NK-92 (cell line): ENCODE results near the gene SOHLH2.

ENCODE experiments used
- DNase-seq: peaks from one replicate; lab custom pipeline; 2025; ENCODE audit not compliant: unreplicated experiment; lab: John Stamatoyannopoulos, UW

The SOHLH2 gene

GRCh38 chr13:36214163-36214921 lies at the start of gene SOHLH2:
Gene SOHLH2, minus strand, starts transcription at chr13:36214556. Its CDS starts 30 bp downstream, at chr13:36214526.
- DNase-seq = no peak

- DNase-seq = no peak
These were observed 47.6 kb upstream of the SOHLH2 start for GRCh38 chr13:36261976-36262375.

GRCh38 chr13:36261011-36261410 lies 46.7 kb upstream of the SOHLH2 start:
- no peak for DNase-seq

- DNase-seq = no peak
These were observed 45.2 kb upstream of the SOHLH2 start for GRCh38 chr13:36259361-36260137.

GRCh38 chr13:36258831-36259230 lies 44.5 kb upstream of the SOHLH2 start:
- DNase-seq = no peak

- no peak for DNase-seq
These were observed 37.2 kb upstream of the SOHLH2 start for GRCh38 chr13:36251526-36251925.

- DNase-seq = no peak
These were observed 36.7 kb upstream of the SOHLH2 start for GRCh38 chr13:36251017-36251416.

- no peak for DNase-seq
These were observed 34.3 kb upstream of the SOHLH2 start for GRCh38 chr13:36248700-36249099.

- no peak for DNase-seq
These were observed 30.6 kb upstream of the SOHLH2 start for GRCh38 chr13:36244990-36245389.

- no peak for DNase-seq
These were observed 29.7 kb upstream of the SOHLH2 start for GRCh38 chr13:36244073-36244472.

GRCh38 chr13:36242761-36243160 lies 28.4 kb upstream of the SOHLH2 start:
- no peak for DNase-seq

GRCh38 chr13:36231236-36231635 lies 16.9 kb upstream of the SOHLH2 start:
- DNase-seq = no peak

- no peak for DNase-seq
These were observed 10.4 kb upstream of the SOHLH2 start for GRCh38 chr13:36224730-36225129.

- DNase-seq = no peak
These were observed 5.5 kb upstream of the SOHLH2 start for GRCh38 chr13:36219883-36220282.

GRCh38 chr13:36217456-36217855 lies 3.1 kb upstream of the SOHLH2 start:
- DNase-seq = no peak

GRCh38 chr13:36212789-36213188 lies 1.6 kb downstream of the SOHLH2 start:
- DNase-seq = no peak

- DNase-seq = no peak
These were observed 2.8 kb downstream of the SOHLH2 start for GRCh38 chr13:36211567-36211966.

GRCh38 chr13:36210738-36211137 lies 3.6 kb downstream of the SOHLH2 start:
- DNase-seq = no peak

- DNase-seq = no peak
These were observed 6.7 kb downstream of the SOHLH2 start for GRCh38 chr13:36207672-36208071.

GRCh38 chr13:36193151-36193855 lies 21.1 kb downstream of the SOHLH2 start:
- DNase-seq = no peak

- no peak for DNase-seq
These were observed 22.2 kb downstream of the SOHLH2 start for GRCh38 chr13:36192166-36192565.

GRCh38 chr13:36190771-36191170 lies 23.6 kb downstream of the SOHLH2 start:
- DNase-seq = no peak
